HG03460 (cell line): ENCODE data around the gene TAGLN3.

Source experiments
- ATAC-seq: cut with Tn5 transposase; IDR thresholded peaks from one replicate; pipeline ENCODE4 v1.9.1; 2021; ENCODE audit not compliant: unreplicated experiment

TAGLN3 gene

GRCh38 chr3:111998636-111999483, at the start of gene TAGLN3:
Gene TAGLN3 (plus strand): TSS chr3:111998922. CDS start chr3:111999423, 501 bp downstream.
- ATAC-seq, result no peak

- ATAC-seq, result no peak
Measured at GRCh38 chr3:111949712-111950111, 49.0 kb upstream of the TAGLN3 start.

- ATAC-seq, result no peak
Measured at GRCh38 chr3:111951032-111951431, 47.7 kb upstream of the TAGLN3 start.

- ATAC-seq, result no peak
Measured at GRCh38 chr3:111952086-111952485, 46.6 kb upstream of the TAGLN3 start.

GRCh38 chr3:111952866-111953450, 45.8 kb upstream of the TAGLN3 start:
- ATAC-seq, result no peak

GRCh38 chr3:111954228-111954990, 44.3 kb upstream of the TAGLN3 start:
- no peak for ATAC-seq

- ATAC-seq, result no peak
Measured at GRCh38 chr3:111955876-111956275, 42.8 kb upstream of the TAGLN3 start.

GRCh38 chr3:111956449-111956848, 42.3 kb upstream of the TAGLN3 start:
- no peak for ATAC-seq

- ATAC-seq, result no peak
Measured at GRCh38 chr3:111956995-111957734, 41.6 kb upstream of the TAGLN3 start.

- no peak for ATAC-seq
Measured at GRCh38 chr3:111961461-111962164, 37.1 kb upstream of the TAGLN3 start.

GRCh38 chr3:111963424-111963823, 35.3 kb upstream of the TAGLN3 start:
- no peak for ATAC-seq

- ATAC-seq, result no peak
Measured at GRCh38 chr3:111965484-111965883, 33.2 kb upstream of the TAGLN3 start.

GRCh38 chr3:111967068-111967467, 31.7 kb upstream of the TAGLN3 start:
- ATAC-seq, result no peak

GRCh38 chr3:111967651-111968274, 31.0 kb upstream of the TAGLN3 start:
- ATAC-seq, result peak; percentile 97

- ATAC-seq, result no peak
Measured at GRCh38 chr3:111968319-111969054, 30.2 kb upstream of the TAGLN3 start.

- ATAC-seq, result no peak
Measured at GRCh38 chr3:111970376-111970775, 28.3 kb upstream of the TAGLN3 start.

GRCh38 chr3:111971533-111972130, 27.1 kb upstream of the TAGLN3 start:
- ATAC-seq, result no peak

- ATAC-seq, result no peak
Measured at GRCh38 chr3:111972891-111973290, 25.8 kb upstream of the TAGLN3 start.

GRCh38 chr3:111975131-111975530, 23.6 kb upstream of the TAGLN3 start:
- ATAC-seq, result no peak
